GM19023 (cell line): ENCODE data around the gene EN1.

Source experiments
- ATAC-seq: cut with Tn5 transposase; IDR thresholded peaks from one replicate; pipeline ENCODE4 v1.9.1; 2021; ENCODE audit warnings: mild to moderate bottlenecking, moderate library complexity; ENCODE audit not compliant: unreplicated experiment

EN1 gene

DNA sequence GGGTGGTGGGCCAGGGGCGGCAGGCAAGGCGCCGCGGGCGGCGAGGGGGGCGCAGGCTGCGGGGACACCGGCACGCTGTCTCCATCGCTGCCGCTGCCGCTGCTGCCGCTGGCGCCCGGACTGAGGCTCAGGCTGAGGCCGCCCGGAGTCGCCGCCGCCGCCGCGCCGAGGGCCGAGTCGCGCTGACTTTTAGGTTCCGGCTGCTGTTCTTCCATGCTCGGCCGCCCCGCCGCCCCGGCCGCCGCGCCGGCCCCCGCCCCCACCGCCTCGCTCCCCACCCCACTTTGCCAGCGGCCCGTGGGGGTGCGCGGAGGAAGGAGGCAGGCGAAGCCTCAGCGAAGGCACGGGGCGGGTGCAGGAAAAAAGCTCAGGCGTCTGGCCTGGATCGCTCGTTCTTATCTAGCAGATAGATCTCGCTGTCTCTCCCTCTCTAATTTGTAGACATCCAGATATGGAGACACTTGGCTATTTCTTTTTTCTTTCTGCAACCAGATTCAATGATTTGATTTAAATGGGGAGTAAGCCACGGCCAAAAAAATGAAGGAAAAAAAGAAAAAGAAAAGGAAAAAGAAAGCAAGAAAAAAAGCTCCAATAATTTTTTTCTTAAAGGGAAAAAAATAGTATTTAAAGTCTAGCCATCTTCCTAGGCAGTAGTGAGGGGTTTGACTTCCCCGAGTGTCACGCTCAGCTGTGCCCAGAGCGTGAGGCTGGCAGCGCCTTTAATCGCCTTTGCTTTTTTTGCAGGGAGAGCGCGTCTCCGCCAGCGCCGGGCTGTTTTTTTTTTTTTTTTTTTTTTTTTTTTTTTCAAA, at the start of gene EN1:
Gene EN1 (minus strand): TSS at position 696 of the 809 bp plus-strand sequence. CDS start 481 bp downstream, at position 215.
- no peak for ATAC-seq

DNA sequence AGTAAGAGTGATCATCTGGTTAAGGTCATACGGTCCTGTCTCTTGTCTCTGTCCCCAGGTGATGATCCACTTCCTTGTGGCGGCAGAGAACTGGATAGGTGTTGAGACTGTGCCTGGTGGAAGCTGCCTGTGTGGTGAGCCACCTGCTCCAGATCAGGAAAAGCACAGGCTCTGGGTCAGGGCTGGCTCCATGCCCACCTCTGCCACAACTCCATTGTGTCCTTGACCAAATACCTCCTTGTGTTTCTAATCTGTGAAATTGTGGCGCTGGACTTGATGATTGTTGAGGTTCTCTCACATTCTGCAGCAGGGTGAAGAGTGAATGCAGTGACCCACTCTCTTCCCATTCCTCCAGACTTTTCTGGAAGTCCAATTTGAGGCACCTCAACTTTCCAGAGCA, 45.7 kb upstream of the EN1 start:
- ATAC-seq = no peak

DNA sequence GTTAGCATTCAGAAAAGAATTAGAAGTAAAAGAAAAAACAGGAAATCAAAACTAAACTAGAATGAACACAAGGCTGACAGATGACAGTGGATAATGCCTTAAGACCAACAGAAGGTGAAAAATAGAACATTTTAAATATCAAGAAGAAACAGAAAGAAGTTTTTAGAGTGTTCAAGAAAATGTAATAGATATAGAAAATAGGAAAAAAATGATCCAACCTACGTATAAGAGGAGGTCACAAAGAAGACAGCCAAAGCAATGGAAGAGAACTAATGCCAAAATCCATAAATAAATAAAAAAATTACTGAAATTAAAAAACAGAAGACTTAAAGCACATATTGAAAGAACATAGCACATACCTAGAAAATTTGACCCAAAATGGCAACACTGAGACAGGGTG, 42.5 kb upstream of the EN1 start:
- ATAC-seq = no peak

DNA sequence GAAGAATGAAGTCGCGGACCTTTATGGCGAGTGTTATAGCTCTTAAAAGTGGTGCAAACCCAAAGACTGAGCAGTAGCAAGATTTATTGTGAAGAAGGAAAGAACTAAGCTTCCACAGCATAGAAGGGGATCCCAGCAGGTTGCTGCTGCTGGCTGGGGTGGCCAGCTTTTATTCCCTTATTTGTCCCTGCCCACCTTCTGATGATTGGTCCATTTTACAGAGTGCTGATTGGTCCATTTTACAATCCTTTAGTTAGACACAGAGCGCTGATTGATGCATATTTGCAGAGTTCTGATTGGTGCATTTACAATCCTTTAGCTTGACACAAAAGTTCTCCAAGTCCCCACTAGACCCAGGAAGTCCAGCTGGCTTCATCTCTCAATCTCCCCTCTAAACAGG, 36.3 kb upstream of the EN1 start:
- ATAC-seq = no peak

DNA sequence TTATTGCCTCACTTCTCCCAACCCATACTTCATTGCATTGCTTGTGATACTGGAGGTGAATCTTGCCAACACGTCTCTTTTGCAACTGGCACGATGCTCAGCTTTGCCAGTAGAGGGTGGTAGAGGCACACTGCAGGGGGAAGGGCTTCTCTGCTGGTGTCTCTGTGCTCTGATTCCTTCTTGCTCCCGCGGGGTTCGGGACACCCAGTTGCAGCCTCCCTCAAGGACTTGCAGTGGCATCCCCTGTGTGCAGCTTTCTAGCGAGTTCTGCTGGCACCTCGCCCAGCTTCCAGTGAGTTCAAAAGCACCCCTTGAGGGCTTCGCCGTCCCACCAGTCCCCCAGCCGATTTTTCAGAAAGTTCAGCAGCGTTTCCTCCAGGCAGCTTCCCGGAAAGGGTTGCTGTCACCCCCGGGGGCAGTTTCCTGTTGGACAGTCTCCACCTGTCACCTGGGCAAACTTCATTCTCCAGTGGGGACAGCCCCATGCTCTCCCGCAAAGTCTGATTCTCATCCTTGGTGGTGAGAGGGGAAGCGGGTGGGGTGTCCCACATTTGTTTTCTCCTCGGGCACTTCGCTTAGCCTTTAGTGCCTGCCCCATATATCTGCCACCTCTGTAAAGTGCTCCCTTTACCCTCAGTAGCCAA, 35.4 kb upstream of the EN1 start:
- peak; percentile 63 for ATAC-seq

DNA sequence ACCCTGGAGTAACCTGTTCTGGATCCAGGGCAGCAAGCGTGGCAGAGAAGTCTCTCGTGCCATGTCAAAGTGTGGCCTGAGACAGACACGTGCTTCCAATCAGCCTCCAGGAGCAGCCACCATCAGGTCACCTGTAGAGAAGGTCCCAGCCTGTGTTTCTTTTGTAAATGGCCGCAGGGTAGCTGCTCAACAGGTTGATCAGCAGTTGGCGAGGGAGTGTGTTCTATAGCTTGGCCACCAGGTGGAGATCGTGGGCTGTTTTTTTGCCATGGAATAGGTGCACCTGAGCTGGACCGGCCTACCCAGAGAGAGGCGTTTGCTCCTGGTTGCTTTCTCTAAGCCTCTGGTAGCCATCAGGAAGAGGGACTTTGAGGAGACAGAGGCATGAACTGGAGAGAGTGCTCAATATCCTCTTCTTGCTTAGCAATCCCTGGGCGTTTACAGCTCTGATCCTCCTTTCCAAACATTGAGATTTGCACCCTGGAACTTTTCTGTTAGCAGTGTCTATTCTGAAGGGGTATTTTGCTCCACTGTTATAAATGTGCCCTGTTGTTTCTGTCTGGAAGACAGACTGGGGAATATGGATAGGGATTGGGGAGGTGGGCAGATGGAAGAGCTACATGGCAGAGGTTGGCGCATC, 34.2 kb upstream of the EN1 start:
- peak; percentile 94 for ATAC-seq

DNA sequence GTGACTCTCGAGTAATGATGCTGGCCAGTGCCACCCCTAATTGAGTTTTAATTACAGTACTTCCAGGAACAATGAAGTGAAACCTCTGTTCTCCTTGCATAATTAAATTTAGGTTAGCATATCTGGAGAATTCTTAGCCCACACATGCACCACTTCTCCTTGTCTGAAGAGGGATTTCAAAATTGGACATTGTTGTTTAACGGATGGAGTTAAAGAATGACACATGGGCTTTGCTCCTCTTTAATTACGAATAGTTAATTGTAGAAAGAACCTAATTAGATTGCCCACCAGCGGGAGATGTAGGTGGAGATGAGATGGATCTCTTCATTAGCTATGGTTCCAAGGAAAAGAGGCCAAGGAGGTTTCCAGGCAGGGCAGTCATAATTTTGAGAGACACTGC, 33.1 kb upstream of the EN1 start:
- ATAC-seq = no peak

DNA sequence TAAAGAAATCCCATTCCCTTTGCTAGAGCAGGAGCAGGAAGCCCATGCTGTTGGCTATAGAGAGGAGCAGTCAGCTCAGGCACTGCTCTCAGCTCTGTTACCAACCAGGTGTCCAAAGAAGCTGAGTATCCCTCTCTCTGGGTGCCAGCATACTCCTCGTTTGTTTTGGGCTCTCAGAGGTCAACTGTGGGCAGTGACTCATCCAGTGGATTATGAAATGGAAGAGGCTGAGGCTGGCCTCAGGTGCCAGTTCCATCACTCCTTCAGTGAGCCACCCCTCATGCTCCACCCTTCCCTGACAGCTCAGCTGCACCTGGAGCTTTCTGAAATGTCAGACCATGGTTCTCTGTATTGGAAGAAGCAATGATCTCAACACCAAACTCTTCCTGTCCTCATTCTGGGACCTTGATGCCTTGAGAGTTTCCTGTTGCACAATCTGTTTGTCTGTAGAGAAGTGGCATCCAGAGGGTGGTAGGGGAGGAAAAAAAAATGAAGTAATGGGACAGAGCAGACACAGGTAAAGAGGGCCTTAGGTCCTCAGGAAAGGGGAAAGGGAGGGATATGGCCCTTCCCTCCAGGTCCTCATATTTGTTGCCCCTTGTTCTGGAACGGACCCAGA, 31.2 kb upstream of the EN1 start:
- no peak for ATAC-seq

DNA sequence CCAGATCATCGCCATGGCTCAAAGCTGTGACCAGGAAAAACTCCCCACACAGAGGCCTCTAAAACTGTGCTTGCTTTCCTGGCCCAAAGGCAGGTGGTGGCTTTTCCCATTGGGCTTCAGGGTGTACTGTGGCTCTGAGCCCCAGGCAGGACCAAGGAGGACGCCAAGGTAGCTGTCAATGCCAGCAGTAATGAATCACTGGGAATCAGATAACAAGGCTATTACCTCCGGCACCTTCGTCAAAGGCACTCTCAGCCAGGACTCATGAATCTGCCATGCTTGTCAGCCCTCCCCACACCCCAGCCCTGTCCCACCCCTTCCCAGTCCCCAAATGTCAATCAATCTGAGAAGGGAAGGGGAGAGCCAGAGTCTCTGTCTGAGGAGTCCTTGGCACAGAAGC, 27.9 kb upstream of the EN1 start:
- ATAC-seq = no peak

DNA sequence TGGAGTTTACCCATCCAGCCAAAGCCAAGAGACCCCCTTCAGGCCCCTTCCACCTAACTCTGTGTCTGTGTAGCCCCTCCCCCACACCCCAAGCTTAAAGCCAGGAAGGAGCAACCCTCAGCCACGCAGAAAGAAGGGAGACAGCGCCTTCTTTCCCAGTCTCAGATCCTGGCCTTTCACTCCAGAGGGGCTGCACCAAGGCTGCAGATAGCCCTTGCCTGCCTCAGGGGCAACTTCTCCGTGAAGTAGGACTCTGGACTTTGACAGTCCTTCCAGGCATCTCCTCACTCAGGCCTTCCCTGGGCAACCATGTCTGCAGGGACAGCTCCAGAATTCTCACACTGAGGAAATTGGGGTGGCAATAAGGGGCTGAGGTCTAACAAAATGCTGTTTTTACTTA, 26.9 kb upstream of the EN1 start:
- no peak for ATAC-seq

DNA sequence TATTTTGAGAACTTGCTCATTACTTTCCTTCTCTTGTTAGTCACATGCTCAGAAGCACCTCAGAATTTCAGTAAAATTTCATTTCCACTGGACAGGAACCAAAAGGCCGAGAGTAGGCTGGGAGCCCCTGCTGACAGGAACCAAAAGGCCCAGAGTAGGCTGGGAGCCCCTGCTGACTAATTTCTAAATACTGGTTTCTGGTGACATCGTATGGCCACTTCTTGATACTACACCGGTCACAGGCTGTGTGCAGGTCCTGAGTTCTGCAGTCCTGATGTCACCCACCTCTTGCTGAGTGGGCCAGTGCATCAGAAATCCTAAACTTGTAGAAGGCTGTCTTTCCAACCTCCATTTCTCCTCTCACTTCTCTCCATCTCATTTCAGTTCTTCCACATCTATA, 17.7 kb upstream of the EN1 start:
- ATAC-seq = peak; percentile 95

DNA sequence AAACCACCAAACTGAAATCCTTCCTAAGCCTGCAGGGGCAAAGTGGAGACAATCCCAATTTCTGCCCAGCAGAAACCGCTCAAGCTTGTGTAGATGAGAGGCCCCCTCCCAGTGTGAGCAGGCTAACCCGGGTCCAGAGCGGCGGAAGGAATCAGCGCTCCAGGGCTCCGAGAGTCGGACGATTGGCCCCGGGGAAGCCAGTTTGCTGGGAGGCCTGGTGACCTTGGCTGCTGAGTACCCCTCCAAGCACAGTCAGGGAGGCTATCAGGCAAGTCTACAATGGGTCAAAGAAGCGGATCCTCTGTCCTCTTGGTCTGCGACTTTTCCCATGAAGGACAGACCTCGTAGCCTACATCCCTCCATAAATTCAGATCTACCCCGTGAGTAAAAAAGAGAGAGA, 16.8 kb upstream of the EN1 start:
- no peak for ATAC-seq

DNA sequence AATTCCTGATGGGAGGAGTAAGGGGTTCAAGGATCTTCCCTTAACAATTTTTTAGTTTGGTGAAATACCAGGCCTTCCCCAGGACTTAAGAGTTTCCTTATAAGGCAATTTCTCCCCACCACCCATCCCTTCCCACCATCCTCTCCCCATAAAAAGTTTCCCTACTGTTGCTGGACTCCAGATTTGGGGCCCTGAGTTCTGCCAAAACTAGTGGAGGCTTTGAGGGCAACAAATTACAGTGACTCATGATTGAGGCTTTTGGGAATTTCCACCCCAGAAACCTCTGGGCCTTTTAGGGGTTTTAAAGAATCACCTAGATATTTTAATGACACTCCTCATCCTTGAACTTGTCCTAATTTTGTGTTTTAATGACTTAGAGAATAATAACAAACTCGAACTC, 14.3 kb upstream of the EN1 start:
- ATAC-seq = no peak

DNA sequence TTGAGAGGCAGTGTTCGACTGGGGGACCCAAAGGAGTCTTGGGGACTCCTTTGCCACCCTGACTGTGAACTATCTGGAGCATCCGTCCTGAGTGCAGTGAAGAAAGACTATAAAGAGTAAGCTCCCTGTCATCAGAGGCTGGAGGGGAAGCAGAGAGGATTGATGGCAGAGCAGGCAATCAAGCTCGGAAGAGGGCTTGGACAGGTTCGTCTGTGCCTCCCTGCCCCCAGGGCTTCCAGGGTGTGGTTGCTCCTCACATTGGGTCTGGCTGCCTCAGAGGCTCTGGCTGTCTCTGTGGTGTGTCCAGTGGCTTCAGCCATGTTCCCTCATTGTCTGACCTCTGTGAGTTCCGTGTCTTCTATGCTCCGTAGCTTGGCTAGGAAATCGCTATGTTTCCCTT, 13.8 kb upstream of the EN1 start:
- ATAC-seq = no peak

DNA sequence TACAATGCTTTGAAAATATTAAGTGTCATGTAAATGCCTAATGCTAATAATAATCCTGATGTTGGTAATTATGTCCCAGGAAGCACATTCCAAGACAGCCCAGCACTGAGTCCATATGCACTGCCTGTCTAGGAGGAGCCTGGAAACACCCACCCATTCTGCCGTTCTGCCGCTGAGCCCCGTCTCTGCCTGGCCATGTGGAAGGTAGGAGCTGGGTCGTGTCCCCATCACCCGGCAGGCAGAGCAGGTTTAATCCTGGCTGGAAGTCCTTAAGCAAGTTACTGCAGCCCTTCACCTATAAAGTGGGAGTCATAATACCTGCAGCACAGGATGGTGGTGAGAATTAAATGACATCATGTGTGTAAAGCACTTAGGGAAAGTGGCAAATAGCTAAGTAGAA, 13.1 kb upstream of the EN1 start:
- no peak for ATAC-seq

DNA sequence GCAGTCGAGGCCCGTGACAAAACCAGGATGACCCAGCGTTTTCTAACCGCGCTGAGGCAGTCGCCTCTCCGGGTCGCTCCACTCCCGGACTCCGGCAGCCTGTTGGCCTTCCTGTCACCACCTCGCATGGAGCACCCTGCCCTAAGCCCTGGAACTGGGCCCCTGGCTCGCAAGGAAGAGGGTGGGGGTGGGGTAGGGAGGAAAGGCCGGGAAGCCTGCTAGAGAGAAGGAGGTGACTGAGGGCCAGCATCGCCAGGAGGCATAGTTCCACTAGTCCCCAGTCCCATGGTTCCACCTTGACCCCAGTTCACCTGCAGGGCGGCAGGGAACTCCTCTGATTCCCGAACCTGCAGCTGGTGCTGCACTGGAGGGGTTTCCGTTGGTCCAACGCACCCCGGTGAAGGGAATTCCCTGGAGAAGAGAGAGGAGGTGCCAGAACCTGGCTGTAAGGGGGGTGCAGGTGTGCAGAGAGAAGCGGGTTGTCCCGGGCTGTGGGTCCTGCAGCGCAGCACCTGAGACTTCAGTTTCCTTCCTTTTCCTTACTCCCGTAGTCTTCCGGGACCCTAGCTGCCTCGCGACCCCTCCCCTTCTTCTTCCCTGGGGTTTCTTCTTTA, 11.8 kb upstream of the EN1 start:
- ATAC-seq = no peak

DNA sequence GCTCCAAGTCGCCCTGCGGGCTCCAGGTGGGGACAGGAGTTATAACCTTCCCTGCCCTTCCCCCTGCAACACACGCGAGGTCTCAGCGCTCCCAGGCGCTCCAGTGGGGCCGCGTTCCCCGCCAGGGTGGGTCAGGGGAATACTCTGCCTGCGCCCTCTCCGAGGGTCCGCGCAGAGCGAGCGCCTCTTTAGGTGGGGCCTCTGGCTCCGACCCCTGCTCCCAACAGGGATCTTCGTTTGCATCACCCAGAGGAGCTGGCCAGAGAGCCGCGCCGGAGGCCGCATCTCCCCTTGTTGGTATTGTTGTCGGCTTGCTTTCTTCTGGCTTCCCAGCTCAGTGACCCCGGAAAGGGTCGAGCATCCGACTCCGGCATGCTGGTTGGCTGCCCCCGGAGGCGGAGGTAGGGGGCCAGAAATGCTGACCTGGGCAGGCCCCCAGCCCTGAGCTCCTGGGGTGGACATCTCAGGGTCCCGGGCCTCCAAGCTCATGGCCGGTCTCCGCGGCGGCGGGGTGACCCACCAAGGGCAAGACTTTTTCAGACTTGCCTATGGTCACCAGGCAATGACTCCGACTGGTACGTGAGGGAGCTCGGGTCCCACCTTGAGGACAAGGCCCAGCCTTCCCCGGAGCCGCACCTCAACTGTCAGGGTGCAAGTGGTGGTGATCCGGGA, 11.2 kb upstream of the EN1 start:
- ATAC-seq = no peak

DNA sequence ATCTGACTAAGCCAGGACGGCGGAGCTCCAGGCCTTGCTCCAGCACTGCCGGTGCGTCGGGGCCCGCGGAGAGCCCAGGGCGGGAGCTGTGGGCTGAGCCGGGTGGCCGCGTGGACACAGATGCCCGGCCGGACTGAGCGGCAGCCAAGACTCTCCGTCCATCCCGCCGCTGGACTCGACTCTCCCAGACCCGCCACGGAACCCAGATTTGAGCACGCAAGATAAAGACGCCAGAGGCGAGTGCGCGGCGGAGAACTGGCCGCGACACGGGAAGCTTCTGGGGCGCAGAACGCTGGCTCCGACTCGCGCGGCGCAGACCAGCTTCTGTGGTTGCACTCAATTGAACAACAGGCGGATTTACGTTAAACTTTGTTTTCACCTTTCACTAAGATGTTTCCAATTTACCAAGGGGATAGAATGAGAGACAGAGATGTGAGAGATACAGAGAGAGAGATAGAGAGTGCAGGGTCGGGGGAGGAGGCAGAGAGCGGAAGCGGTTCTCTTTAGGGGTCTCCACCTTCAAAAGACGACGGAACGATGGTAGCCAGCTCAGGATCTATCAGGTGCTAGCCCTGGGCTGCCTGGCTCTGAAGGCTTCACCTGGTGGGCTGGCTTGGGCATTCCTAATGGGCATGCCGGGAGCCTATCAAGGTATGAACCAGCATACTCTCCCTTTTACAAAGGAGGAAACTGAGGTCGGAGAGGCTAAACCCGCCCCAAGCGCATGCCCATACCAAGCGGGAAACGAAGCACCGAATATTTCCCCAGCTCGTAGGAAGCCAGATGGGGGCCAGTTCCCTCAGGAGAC, 10.4 kb upstream of the EN1 start:
- ATAC-seq = no peak

DNA sequence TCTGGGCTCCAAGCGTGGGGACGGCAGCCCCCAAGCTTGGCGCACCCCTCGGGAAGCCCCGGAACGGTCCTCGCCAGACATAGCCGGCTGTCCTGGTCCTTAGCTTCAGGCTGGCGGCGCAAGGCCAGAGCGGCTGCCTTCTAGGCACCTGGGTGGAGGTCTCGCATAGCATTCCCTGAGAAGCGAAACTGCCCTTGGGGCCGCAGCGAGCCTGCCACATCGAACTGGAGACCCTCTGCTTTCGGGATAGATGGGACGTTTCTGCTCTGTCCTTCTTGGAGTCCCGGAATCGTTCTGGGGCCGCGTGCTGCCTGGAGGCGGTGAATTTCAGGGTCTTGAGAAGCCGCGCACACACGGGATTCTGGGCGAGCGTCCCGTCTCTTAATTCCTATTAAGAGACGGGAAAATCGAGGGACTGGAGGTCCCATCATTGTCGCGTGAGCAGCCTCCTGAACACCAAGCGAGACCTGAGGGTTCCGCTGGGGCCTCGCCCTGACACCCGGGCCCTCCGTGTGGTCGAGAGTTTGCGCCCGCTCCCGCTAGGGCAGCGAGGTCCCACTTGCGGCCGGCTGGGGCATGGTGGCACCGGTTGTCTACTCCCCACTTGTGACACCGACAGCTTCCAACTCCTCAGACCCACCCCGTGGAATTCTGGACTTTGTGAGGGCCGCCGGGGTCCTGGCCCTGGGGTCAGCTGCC, 9.7 kb upstream of the EN1 start:
- ATAC-seq = no peak
